M059J (cell line): ENCODE data around the gene UBAC1. TPM values are rescaled to one million over a fixed set of nuclear protein-coding genes. Genes with fewer than 3 reads are reported as not detected.

Experiments used
- DNase-seq: peaks from one replicate; pipeline ENCODE4 v3.0.0-alpha.2; 2012; ENCODE audit warnings: low read depth
- total RNA-seq: library from RNA; depleted of rRNA; stranded (reverse); fragments of >200 nt; shearing (Covaris generic); gene quantifications from 2 replicates; pipeline ENCODE4 v1.2.3, GENCODE V29; 2014; rRNA removed

The UBAC1 gene
- total RNA-seq, 1 experiment from 2014 or later, result 54.6 TPM

DNA sequence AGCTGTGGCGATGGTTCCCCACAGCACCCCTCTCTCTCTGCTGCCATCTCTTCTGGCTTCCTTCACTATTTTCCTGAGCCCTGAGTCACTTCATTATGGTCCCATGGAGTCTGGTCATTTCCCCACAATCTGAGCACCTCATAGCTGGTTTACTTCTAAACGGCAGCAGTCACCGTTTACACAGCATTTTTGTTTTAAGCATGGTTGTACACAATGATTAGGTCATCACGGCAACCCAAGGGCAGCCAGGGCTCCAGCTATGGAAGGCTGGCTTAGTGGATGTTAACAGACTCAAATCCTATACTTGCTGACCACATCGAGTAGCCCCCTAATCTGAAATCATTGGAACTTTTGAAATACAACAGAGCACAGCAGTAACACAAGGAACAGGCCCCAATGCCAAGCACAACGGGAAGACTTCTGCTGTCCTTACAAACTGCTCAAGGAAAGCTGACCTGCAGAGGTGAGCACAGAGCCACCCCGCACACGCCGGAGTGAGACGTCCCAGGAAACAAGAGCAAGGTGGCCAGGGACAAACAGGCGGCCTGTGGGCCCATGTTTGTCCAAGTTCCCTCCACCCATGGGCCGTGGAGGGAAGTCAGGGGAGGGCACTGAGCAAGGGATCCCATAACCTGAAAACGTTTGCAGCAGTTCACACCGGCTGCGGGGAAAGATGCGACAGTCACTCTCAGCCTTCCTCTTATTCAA, 76.7 kb downstream of the UBAC1 start:
- peak; percentile 54 for DNase-seq

GRCh38 chr9:135883410-135884089, 77.6 kb downstream of the UBAC1 start:
- no peak for DNase-seq

Other genes starting within 250 kb of the UBAC1 start
- 17.2 and 21.5 TPM in 2 replicates for gene CAMSAP1, start 53.8 kb downstream of the UBAC1 start, total RNA-seq
- 4.2 and 9.8 TPM in 2 replicates for gene NACC2, start 133.9 kb upstream of the UBAC1 start, total RNA-seq
- 23.5 and 36.9 TPM in 2 replicates for gene TMEM250, start 157.5 kb upstream of the UBAC1 start, total RNA-seq
- gene LHX3, start 243.8 kb upstream of the UBAC1 start, total RNA-seq, result not detected in 2 replicates